NCI-H510A (cell line): ENCODE results near the gene C6orf141.

Experiments used
- DNase-seq: peaks from one replicate; lab custom pipeline; 2025; lab: John Stamatoyannopoulos, UW

C6orf141 gene

GRCh38 chr6:49550492-49551077 is at the start of gene C6orf141:
Gene C6orf141, plus strand, starts transcription at chr6:49550668. Its CDS starts 125 bp downstream, at chr6:49550793.
- DNase-seq, result peak; percentile 87

- no peak for DNase-seq
These were observed 45.8 kb upstream of the C6orf141 start for GRCh38 chr6:49504666-49505065.

- no peak for DNase-seq
These were observed 43.8 kb upstream of the C6orf141 start for GRCh38 chr6:49506569-49507111.

- no peak for DNase-seq
These were observed 41.1 kb upstream of the C6orf141 start for GRCh38 chr6:49509342-49509741.

DNA sequence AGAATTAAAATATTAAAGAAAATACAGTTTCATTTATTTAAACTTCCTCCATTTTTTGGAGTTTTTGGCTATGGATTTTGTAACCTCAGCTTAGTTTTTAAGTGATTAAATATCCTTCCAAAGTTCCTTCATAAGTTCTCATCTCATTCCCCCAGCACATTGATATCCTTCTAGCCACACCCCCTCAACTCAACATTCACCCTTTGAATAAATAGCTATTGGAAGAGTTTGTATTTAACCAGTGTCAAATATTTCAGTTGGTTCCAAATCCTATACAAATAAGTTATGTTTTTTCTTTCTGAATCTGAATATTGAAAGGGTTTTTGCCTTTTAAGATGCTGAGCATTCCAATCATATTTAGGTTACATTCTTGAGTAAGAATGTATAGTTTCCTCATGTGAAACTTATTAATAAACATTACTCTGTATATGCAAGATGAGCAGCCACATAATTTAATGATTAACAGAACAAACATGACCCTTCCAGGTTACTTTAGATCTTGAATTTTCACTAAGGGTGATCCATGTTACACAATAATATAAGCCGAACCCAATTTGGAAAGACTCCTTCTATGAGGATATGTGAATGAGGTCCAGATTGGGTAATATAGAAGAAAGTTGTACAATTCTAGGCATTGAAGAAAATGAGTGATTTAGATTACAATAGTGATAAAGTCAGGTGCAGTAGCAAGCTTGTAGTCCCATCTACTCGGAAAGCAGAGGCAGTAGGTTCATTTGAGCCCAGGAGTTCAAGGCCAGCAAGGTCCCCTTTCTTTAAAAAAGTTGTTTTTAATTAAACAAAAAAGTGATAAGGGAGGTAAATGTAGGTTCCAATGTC is 37.1 kb upstream of the C6orf141 start:
- no peak for DNase-seq

- DNase-seq, result no peak
These were observed 35.6 kb upstream of the C6orf141 start for GRCh38 chr6:49514571-49515484.

- no peak for DNase-seq
These were observed 34.9 kb upstream of the C6orf141 start for GRCh38 chr6:49515485-49516146.

DNA sequence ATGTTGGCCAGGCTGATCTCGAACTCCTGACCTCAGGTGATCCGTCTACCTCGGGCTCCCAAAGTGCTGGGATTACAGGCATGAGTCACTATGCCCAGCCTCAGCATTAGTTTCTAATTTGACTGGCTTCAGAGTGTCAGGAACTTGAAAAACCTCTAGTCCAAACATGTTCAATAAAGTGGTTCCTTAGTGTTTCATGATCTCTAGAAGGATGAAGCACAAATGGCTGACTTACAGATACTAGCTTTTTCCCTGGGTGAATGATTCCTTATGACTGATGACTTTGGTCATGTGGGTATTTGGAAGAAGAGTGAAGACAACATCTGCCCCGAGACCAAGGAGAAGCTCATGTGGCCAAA is 34.3 kb upstream of the C6orf141 start:
- DNase-seq, result no peak

GRCh38 chr6:49517919-49518318 is 32.5 kb upstream of the C6orf141 start:
- DNase-seq, result no peak

DNA sequence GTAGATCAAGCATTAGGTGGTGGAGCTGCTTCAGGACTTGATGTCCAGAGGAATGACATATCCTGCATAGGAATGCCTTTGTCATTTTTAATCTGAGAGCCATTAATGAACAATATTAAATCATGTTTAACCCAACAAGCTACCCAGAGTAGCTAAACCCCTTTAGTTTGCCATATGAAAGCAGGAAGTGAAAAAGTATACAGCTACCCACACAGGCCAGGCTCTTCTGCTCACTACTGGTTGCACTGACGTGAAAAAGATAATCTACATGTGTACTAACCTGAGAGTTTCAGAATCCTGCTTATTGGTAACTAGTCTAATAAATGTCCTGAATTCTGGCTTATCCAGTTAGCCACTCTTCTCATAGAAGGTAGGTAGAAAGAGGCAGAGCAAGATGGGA is 30.8 kb upstream of the C6orf141 start:
- no peak for DNase-seq

GRCh38 chr6:49522710-49523593 is 27.5 kb upstream of the C6orf141 start:
- DNase-seq, result peak; percentile 8

DNA sequence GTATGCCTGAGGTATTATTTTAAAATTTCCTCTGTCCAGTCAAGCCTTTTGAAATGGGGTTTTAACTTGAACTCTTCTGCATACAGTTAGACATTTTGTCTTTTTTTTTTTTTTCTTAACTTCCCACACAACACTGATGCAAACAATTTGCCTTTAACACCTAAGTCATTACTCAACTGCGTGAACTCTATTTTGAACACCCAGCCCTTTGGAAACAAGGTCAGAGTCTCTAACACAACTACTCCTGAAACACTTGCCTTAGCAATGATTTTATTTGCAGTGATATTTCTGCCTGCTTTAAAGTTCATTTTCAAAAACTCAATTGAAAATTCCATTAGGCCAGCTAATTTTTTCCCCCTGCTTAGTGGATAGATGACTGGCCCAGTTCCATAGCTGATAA is 26.6 kb upstream of the C6orf141 start:
- no peak for DNase-seq

- no peak for DNase-seq
These were observed 25.9 kb upstream of the C6orf141 start for GRCh38 chr6:49524541-49524940.

DNA sequence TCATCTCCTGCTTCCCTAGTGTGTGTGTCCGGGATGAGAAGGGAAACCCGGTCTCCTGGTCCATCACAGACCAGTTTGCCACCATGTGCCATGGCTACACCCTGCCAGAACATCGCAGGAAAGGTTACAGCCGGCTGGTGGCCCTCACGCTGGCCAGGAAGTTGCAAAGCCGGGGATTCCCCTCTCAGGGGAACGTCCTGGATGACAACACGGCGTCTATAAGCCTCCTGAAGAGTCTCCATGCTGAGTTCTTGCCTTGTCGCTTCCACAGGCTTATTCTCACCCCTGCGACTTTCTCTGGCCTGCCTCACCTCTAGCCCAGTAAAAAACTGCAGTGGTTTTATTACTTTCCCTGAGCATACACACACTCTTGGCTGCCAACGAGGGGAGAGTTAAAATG is 23.9 kb upstream of the C6orf141 start:
- DNase-seq, result no peak

GRCh38 chr6:49527320-49527719 is 23.1 kb upstream of the C6orf141 start:
- DNase-seq, result no peak

GRCh38 chr6:49528571-49528970 is 21.9 kb upstream of the C6orf141 start:
- DNase-seq, result no peak

DNA sequence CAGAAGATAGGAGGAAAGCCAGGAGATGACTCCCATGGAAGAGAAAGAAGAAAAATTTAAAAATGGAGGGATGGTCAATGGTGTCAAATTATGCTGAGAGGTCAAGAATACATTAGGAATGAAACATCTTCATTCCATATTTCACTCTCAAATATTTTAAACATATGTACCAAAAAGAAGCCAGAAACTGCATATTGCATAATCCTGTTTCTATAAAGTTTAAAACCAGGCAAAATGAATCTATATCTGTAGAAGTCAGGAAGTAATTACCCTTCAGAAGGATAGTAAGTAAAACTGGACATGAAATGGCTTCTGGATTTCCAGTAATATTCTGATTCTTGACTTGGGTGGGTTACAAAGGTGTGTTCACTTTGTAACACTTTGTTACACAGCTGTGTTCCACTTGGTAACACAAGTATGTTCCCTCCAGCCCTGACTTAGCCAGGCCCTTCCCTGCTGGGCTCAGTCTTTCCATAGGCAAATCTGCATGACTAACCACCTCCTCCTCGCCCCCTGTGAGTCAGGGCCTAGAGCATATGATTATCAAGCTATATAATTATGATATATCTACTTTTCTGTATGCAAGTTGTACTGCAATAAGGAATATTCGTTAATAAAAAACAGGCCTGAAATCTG is 20.2 kb upstream of the C6orf141 start:
- no peak for DNase-seq

DNA sequence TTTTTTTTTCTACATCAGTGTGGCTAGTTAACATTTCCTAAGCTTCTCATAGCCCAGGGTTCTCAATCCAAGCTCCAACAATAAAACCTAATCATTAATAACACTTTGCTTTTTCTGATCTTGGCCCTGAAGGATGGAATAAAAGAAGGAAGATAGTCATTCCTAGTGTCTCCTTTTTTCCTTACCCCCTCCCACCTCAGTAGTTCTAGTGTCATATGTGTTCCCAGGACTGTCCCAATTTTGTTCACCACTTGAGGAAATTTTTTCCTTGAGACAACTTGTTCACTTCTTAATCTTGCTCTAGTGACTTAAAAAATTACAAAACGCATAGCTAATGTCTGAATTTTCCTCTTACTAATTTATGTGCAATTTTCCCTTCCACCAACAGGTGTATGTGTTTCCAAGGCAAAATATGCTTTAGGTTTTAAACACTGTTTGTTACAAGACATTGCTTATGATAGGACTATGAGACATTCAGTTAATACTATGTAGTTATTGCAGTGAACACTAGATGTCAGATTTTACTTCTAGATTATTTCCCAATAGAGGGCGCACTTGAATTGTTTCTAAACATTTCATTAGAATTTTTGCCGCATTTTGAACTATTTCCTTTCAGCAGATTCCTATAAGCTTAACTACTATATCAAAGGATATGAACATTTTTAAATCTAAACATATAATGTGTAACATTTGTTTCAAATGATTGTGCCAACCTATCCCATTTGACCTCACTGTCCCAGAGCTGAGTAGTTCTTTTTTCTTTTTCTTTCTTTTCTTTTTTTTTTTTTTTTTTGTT is 18.5 kb upstream of the C6orf141 start:
- DNase-seq, result peak; percentile 28

- no peak for DNase-seq
These were observed 14.7 kb upstream of the C6orf141 start for GRCh38 chr6:49535795-49536194.
